GM23338 (cell line): ENCODE measurements around the gene PNPLA5. TPM values are rescaled to one million over a fixed set of nuclear protein-coding genes. Genes with fewer than 3 reads are reported as not detected.

ENCODE experiments used
- ATAC-seq: fragments of 200-7000 bp; cut with Tn5 transposase; 3 replicates; pipeline ENCODE4 v1.9.1; 2020
- DNase-seq: peaks from one replicate; pipeline ENCODE4 v3.0.0-alpha.2; 2015; ENCODE audit warnings: low spot score
- H2AFZ ChIP-seq: fragments of 200-600 bp; sonication (generic); 2 replicates; pipeline ENCODE4 v1.8.0; 2016; ENCODE audit warnings: antibody characterized with exemption, mild to moderate bottlenecking, moderate library complexity
- H3F3A ChIP-seq: fragments of 200-600 bp; sonication (generic); replicated peaks from 2 replicates; pipeline ENCODE4 v1.8.0; 2017; ENCODE audit warnings: antibody characterized with exemption, mixed run types, low read depth
- H3K27ac ChIP-seq: fragments of 200-600 bp; sonication (generic); 2 replicates; pipeline ENCODE4 v1.6.1; 2016; ENCODE audit warnings: low read depth
- H3K27me3 ChIP-seq: fragments of 200-600 bp; sonication (generic); 2 replicates; pipeline ENCODE4 v1.8.0; 2016; ENCODE audit warnings: mild to moderate bottlenecking, mixed run types, moderate library complexity; ENCODE audit not compliant: insufficient read depth
- H3K36me3 ChIP-seq: fragments of 200-600 bp; sonication (generic); 2 replicates; pipeline ENCODE4 v1.8.0; 2016; ENCODE audit warnings: mild to moderate bottlenecking; ENCODE audit not compliant: insufficient read depth
- H3K4me1 ChIP-seq: fragments of 200-600 bp; sonication (generic); 2 replicates; pipeline ENCODE4 v1.8.0; 2016; ENCODE audit warnings: mild to moderate bottlenecking, moderate library complexity; ENCODE audit not compliant: insufficient read depth
- H3K4me2 ChIP-seq: fragments of 200-600 bp; sonication (generic); 2 replicates; pipeline ENCODE4 v1.7.1; 2017; ENCODE audit warnings: mixed run types
- H3K4me3 ChIP-seq: fragments of 200-600 bp; sonication (generic); 2 replicates; pipeline ENCODE4 v1.6.1; 2016; ENCODE audit warnings: mixed run types
- H3K79me2 ChIP-seq: fragments of 200-600 bp; sonication (generic); replicated peaks from 2 replicates; pipeline ENCODE4 v1.8.0; 2017; ENCODE audit warnings: mild to moderate bottlenecking; ENCODE audit not compliant: insufficient read depth
- H3K9me2 ChIP-seq: fragments of 200-600 bp; sonication (generic); 2 replicates; pipeline ENCODE4 v1.8.0; 2017; ENCODE audit not compliant: insufficient read depth
- H4K20me1 ChIP-seq: fragments of 200-600 bp; sonication (generic); replicated peaks from 2 replicates; pipeline ENCODE4 v1.8.0; 2017; ENCODE audit warnings: mild to moderate bottlenecking; ENCODE audit not compliant: insufficient read depth
- H3K27ac Mint-ChIP-seq: 2 replicates; pipeline ENCODE4 v1.8.0; 2020; ENCODE audit warnings: inconsistent platforms, mild to moderate bottlenecking, moderate library complexity, mixed read lengths
- H3K27me3 Mint-ChIP-seq: 3 replicates; pipeline ENCODE4 v1.8.0; 2022; ENCODE audit warnings: low read depth, mild to moderate bottlenecking, moderate library complexity, mixed read lengths, inconsistent platforms; ENCODE audit not compliant: insufficient read depth, poor library complexity
- H3K36me3 Mint-ChIP-seq: 3 replicates; pipeline ENCODE4 v1.8.0; 2021; ENCODE audit warnings: low read depth, mild to moderate bottlenecking, inconsistent platforms, moderate library complexity, mixed read lengths
- H3K4me1 Mint-ChIP-seq: 3 replicates; pipeline ENCODE4 v1.8.0; 2020; ENCODE audit warnings: mild to moderate bottlenecking, inconsistent platforms, mixed read lengths
- H3K4me3 Mint-ChIP-seq: 3 replicates; pipeline ENCODE4 v1.8.0; 2021; ENCODE audit warnings: moderate library complexity, mild to moderate bottlenecking, inconsistent platforms, mixed read lengths
- H3K9me3 Mint-ChIP-seq: 3 replicates; pipeline ENCODE4 v1.8.0; 2020; ENCODE audit warnings: moderate library complexity, mild to moderate bottlenecking, inconsistent platforms, mixed read lengths
- CREB1 ChIP-seq: fragments of 250-450 bp; sonication (Bioruptor Pico); IDR thresholded peaks from 2 replicates; pipeline ENCODE4 v1.5.0; 2020; ENCODE audit warnings: low read depth, mild to moderate bottlenecking, moderate library complexity
- EZH2phosphoT487 ChIP-seq: fragments of 200-600 bp; sonication (generic); IDR thresholded peaks from one replicate; pipeline ENCODE4 v1.8.1; 2018; ENCODE audit warnings: antibody characterized with exemption; ENCODE audit not compliant: unreplicated experiment
- NANOG ChIP-seq: IDR thresholded peaks from 2 replicates; pipeline ENCODE4 v1.6.1; 2016; ENCODE audit warnings: antibody characterized with exemption, borderline replicate concordance
- polyA plus RNA-seq: library from polyadenylated mRNA; unstranded; fragments of >200 nt; fragmentation: Nextera tagmentation; extraction: Ambion mirVana; gene quantifications from 2 replicates; pipeline ENCODE4 v1.2.1, GENCODE V29; 2016
- total RNA-seq: library from RNA; depleted of rRNA; stranded (reverse); fragments of >200 nt; shearing (Covaris generic); gene quantifications from 2 replicates; pipeline ENCODE4 v1.2.3, GENCODE V29; 2014
- TF ChIP-seq, protein P1 (sequence below): IDR thresholded peaks from one replicate; pipeline ENCODE4 v1.6.1; 2018; ENCODE audit warnings: antibody characterized with exemption; ENCODE audit not compliant: unreplicated experiment
- TF ChIP-seq, protein P2 (sequence below): fragments of 250-450 bp; sonication (Bioruptor Pico); IDR thresholded peaks from 2 replicates; pipeline ENCODE4 v1.5.0; 2020; ENCODE audit warnings: mild to moderate bottlenecking, moderate library complexity

PNPLA5 gene
- total and polyA plus RNA-seq, 2 experiments from 2014 or later: 2.3 to 6.8 TPM

DNA sequence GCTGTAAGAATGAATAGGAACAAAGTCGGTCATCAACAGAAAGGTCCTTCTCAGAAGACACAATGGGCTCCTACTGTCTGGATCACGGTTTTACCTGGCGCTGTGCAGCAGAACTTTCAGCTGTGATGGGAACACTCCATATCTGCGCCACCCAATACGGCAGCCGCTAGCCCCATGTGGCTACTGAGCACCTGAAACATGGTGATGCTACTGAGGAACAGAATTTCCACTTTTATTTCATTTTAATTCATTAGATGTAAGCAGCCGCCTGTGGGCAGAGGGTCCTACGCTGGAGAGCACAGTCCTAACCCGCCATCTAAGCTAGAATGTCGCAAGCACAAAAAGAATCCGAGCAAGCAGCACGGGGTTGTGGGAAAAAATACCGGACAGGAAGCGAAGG, 32.2 kb downstream of the PNPLA5 start:
- Mint-ChIP-seq H3K4me1 (peaks cover 30% of the 10 kb centered on the region), H3K27ac (no peak overlapping the region), H3K36me3 (peaks cover 25% of the 10 kb centered on the region), H3K4me3 (no peak overlapping the region), H3K9me3 (peaks cover 14% of the 10 kb centered on the region), H3K27me3 (peaks cover 21% of the 10 kb centered on the region)
- Histone ChIP-seq H3F3A (peaks cover 16% of the 10 kb centered on the region; the same call in 1 of the 2 replicates), H3K4me3 (no peak overlapping the region), H3K36me3 (no peaks in the 10 kb centered on the region; the same call in 1 of the 2 replicates), H4K20me1 (no peaks in the 10 kb centered on the region; the same call in 1 of the 2 replicates), H3K4me2 (no peak overlapping the region), H2AFZ (no peak overlapping the region), H3K9me2 (no peaks in the 10 kb centered on the region), H3K27ac (no peak overlapping the region), H3K27me3 (0 out of 2 replicates have a peak, but pooled peaks cover 2% of the 10 kb centered on the region), H3K4me1 (peaks cover 21% of the 10 kb centered on the region), H3K79me2 (peaks cover 65% of the 10 kb centered on the region)
- TF ChIP-seq EZH2phosphoT487: no peak
- TF ChIP-seq, protein P1, sequence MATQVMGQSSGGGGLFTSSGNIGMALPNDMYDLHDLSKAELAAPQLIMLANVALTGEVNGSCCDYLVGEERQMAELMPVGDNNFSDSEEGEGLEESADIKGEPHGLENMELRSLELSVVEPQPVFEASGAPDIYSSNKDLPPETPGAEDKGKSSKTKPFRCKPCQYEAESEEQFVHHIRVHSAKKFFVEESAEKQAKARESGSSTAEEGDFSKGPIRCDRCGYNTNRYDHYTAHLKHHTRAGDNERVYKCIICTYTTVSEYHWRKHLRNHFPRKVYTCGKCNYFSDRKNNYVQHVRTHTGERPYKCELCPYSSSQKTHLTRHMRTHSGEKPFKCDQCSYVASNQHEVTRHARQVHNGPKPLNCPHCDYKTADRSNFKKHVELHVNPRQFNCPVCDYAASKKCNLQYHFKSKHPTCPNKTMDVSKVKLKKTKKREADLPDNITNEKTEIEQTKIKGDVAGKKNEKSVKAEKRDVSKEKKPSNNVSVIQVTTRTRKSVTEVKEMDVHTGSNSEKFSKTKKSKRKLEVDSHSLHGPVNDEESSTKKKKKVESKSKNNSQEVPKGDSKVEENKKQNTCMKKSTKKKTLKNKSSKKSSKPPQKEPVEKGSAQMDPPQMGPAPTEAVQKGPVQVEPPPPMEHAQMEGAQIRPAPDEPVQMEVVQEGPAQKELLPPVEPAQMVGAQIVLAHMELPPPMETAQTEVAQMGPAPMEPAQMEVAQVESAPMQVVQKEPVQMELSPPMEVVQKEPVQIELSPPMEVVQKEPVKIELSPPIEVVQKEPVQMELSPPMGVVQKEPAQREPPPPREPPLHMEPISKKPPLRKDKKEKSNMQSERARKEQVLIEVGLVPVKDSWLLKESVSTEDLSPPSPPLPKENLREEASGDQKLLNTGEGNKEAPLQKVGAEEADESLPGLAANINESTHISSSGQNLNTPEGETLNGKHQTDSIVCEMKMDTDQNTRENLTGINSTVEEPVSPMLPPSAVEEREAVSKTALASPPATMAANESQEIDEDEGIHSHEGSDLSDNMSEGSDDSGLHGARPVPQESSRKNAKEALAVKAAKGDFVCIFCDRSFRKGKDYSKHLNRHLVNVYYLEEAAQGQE: no peak
- no peak for TF ChIP-seq CREB1 (CRISPR knock-in tag)
- DNase-seq (no peak), ATAC-seq (no peak)

DNA sequence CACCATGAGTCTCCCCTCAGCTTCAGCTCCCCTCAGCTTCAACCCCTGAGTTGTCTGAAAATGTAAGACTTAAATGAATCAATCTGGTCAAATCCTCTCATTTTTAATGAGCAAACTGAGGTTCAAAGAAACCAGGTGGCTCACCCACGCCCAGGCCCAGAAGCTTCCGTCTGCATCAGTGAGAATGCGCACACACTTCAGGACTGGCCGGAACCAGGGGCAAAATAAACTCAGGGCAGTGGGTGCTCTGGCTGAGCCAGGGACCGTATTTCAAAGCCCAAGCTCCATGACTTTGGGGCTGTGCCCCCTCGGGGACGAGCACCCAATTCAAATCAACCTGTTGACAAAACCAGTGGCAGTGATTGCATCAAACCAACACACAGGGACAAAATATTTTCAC, 32.6 kb downstream of the PNPLA5 start:
- ATAC-seq (no peak), DNase-seq (no peak)
- Histone ChIP-seq H3K4me1 (peaks cover 21% of the 10 kb centered on the region), H3K27me3 (0 out of 2 replicates have a peak, but pooled peaks cover 2% of the 10 kb centered on the region), H4K20me1 (no peaks in the 10 kb centered on the region; the same call in 1 of the 2 replicates), H3K36me3 (no peaks in the 10 kb centered on the region; the same call in 1 of the 2 replicates), H3K9me2 (no peaks in the 10 kb centered on the region), H3K79me2 (peaks cover 68% of the 10 kb centered on the region), H3F3A (peaks cover 16% of the 10 kb centered on the region; the same call in 1 of the 2 replicates), H3K4me2 (peak overlapping the region; percentile 64; the same call in 1 of the 2 replicates), H3K4me3 (no peak overlapping the region), H3K27ac (no peak overlapping the region), H2AFZ (no peak overlapping the region)
- no peak overlapping the region for H3K4me3 Mint-ChIP-seq
- peaks cover 25% of the 10 kb centered on the region for H3K36me3 Mint-ChIP-seq
- peaks cover 14% of the 10 kb centered on the region for H3K9me3 Mint-ChIP-seq
- peaks cover 26% of the 10 kb centered on the region for H3K27me3 Mint-ChIP-seq
- H3K4me1 Mint-ChIP-seq: peaks cover 30% of the 10 kb centered on the region
- H3K27ac Mint-ChIP-seq: no peak overlapping the region
- TF ChIP-seq, protein P2, sequence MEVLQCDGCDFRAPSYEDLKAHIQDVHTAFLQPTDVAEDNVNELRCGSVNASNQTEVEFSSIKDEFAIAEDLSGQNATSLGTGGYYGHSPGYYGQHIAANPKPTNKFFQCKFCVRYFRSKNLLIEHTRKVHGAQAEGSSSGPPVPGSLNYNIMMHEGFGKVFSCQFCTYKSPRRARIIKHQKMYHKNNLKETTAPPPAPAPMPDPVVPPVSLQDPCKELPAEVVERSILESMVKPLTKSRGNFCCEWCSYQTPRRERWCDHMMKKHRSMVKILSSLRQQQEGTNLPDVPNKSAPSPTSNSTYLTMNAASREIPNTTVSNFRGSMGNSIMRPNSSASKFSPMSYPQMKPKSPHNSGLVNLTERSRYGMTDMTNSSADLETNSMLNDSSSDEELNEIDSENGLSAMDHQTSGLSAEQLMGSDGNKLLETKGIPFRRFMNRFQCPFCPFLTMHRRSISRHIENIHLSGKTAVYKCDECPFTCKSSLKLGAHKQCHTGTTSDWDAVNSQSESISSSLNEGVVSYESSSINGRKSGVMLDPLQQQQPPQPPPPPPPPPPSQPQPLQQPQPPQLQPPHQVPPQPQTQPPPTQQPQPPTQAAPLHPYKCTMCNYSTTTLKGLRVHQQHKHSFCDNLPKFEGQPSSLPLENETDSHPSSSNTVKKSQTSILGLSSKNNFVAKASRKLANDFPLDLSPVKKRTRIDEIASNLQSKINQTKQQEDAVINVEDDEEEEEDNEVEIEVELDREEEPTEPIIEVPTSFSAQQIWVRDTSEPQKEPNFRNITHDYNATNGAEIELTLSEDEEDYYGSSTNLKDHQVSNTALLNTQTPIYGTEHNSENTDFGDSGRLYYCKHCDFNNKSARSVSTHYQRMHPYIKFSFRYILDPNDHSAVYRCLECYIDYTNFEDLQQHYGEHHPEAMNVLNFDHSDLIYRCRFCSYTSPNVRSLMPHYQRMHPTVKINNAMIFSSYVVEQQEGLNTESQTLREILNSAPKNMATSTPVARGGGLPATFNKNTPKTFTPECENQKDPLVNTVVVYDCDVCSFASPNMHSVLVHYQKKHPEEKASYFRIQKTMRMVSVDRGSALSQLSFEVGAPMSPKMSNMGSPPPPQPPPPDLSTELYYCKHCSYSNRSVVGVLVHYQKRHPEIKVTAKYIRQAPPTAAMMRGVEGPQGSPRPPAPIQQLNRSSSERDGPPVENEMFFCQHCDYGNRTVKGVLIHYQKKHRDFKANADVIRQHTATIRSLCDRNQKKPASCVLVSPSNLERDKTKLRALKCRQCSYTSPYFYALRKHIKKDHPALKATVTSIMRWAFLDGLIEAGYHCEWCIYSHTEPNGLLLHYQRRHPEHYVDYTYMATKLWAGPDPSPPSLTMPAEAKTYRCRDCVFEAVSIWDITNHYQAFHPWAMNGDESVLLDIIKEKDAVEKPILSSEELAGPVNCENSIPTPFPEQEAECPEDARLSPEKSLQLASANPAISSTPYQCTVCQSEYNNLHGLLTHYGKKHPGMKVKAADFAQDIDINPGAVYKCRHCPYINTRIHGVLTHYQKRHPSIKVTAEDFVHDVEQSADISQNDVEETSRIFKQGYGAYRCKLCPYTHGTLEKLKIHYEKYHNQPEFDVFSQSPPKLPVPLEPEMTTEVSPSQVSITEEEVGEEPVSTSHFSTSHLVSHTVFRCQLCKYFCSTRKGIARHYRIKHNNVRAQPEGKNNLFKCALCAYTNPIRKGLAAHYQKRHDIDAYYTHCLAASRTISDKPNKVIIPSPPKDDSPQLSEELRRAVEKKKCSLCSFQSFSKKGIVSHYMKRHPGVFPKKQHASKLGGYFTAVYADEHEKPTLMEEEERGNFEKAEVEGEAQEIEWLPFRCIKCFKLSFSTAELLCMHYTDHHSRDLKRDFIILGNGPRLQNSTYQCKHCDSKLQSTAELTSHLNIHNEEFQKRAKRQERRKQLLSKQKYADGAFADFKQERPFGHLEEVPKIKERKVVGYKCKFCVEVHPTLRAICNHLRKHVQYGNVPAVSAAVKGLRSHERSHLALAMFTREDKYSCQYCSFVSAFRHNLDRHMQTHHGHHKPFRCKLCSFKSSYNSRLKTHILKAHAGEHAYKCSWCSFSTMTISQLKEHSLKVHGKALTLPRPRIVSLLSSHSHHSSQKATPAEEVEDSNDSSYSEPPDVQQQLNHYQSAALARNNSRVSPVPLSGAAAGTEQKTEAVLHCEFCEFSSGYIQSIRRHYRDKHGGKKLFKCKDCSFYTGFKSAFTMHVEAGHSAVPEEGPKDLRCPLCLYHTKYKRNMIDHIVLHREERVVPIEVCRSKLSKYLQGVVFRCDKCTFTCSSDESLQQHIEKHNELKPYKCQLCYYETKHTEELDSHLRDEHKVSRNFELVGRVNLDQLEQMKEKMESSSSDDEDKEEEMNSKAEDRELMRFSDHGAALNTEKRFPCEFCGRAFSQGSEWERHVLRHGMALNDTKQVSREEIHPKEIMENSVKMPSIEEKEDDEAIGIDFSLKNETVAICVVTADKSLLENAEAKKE (CRISPR knock-in tag): no peak
- TF ChIP-seq NANOG: no peak
